ENCODE results near the gene EFCAB7. TPM values are rescaled to one million over a fixed set of nuclear protein-coding genes. Genes with fewer than 3 reads are reported as not detected.

The EFCAB7 gene
- total RNA-seq, 2 experiments from 2014 or later: 5.7 to 8.9 TPM

DNA sequence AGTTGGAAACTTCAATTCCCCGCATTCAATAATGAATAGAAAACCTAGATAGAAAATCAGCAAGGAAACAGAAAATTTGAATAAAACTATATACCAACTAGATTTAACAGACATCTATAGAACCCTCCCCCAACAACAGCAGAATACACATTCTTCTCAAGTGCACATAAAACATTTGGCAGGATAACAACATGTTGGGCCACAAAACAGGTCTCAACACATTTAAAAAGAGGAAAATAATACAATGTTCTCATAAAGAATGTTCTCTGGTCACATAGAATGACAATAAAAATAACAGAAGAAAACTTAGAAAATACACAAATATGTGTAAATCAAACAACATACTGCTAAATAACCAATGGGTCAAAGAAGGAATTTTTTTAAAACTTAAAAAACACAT lies 25.2 kb upstream of the EFCAB7 start:
- Mint-ChIP-seq H3K27ac (no peak overlapping the region), H3K4me3 (no peak overlapping the region), H3K27me3 (no peaks in the 10 kb centered on the region), H3K36me3 (ENCODE audit: low read depth) (peaks cover 20% of the 10 kb centered on the region), H3K9me3 (no peaks in the 10 kb centered on the region), H3K4me1 (ENCODE audit: low read depth) (no peaks in the 10 kb centered on the region)
- POLR2A ChIA-PET: no interaction called here
- intact Hi-C loops (cut with DNase I, micrococcal nuclease): no loop called here
- CTCF ChIA-PET: no interaction called here
- ATAC-seq (ENCODE audit: poor library complexity): no peak
- no peaks in the 10 kb centered on the region for H3K27me3 ChIP-seq (ENCODE audit: control insufficient read depth in 1 of 2, insufficient read depth in 2 of 2, low read length in 2 of 2)
- no peak overlapping the region for H3K4me3 ChIP-seq (ENCODE audit: low read length)
- no peaks in the 10 kb centered on the region for H3K36me3 ChIP-seq (ENCODE audit: insufficient read depth, low read length)
- H3K4me1 ChIP-seq (ENCODE audit: insufficient read depth, low read length): no peaks in the 10 kb centered on the region
- TF ChIP-seq CTCF (IDR thresholded peaks at IDR 0.05): no peak
- DNase-seq: no peak
- no peak overlapping the region for H3K27ac ChIP-seq (ENCODE audit: low read depth in 1 of 2, low read length in 2 of 2)
- peaks cover 0 to 5% of the 10 kb centered on the region in 2 experiments for H3K9me3 ChIP-seq (ENCODE audit: control insufficient read depth in 1 of 2, insufficient read depth in 1 of 2, low read length in 2 of 2)

GRCh38 chr1:63501256-63501655 lies 22.1 kb upstream of the EFCAB7 start:
- peaks cover 20% of the 10 kb centered on the region for H3K36me3 Mint-ChIP-seq (ENCODE audit: low read depth)
- intact Hi-C loops (cut with DNase I, micrococcal nuclease): no loop called here
- no peak for TF ChIP-seq CTCF (IDR thresholded peaks at IDR 0.05)
- Histone ChIP-seq H3K4me3 (ENCODE audit: low read length) (no peak overlapping the region), H3K36me3 (ENCODE audit: insufficient read depth, low read length) (no peaks in the 10 kb centered on the region), H3K4me1 (ENCODE audit: insufficient read depth, low read length) (no peaks in the 10 kb centered on the region), H3K27ac (ENCODE audit: low read depth in 1 of 2, low read length in 2 of 2) (no peak overlapping the region), H3K27me3 (ENCODE audit: control insufficient read depth in 1 of 2, insufficient read depth in 2 of 2, low read length in 2 of 2) (no peaks in the 10 kb centered on the region), H3K9me3 (ENCODE audit: control insufficient read depth in 1 of 2, insufficient read depth in 1 of 2, low read length in 2 of 2) (peaks cover 0 to 5% of the 10 kb centered on the region in 2 experiments)
- no peak overlapping the region for H3K4me3 Mint-ChIP-seq
- CTCF ChIA-PET: no interaction called here
- H3K9me3 Mint-ChIP-seq: no peaks in the 10 kb centered on the region
- POLR2A ChIA-PET: no interaction called here
- no peak for ATAC-seq (ENCODE audit: poor library complexity)
- no peaks in the 10 kb centered on the region for H3K27me3 Mint-ChIP-seq
- no peak overlapping the region for H3K27ac Mint-ChIP-seq
- no peaks in the 10 kb centered on the region for H3K4me1 Mint-ChIP-seq (ENCODE audit: low read depth)
- no peak for DNase-seq

DNA sequence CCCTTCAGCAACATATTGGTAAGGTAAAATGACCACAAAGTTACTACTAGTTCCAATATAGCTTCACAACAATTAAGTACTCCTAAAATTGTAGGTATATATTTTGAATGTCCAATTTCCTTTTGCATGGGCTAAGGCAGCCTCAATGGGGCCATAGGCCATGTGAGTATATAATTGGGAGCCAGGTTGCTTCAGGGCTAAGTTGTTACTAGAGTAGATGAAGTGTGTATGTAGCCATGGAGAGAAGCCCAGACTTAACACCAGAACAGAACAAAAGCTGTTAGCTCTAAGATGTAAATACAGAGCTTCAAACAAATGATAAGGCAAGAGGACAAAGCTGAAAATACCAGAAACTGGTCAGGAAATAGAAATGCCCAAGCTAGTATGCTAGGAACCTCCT lies 16.5 kb upstream of the EFCAB7 start:
- no peaks in the 10 kb centered on the region for H3K27me3 ChIP-seq (ENCODE audit: control insufficient read depth in 1 of 2, insufficient read depth in 2 of 2, low read length in 2 of 2)
- no peak overlapping the region for H3K27ac Mint-ChIP-seq
- TF ChIP-seq CTCF (IDR thresholded peaks at IDR 0.05): no peak
- H3K9me3 Mint-ChIP-seq: no peaks in the 10 kb centered on the region
- H3K27ac ChIP-seq (ENCODE audit: low read depth in 1 of 2, low read length in 2 of 2): no peak overlapping the region
- intact Hi-C loops (cut with DNase I, micrococcal nuclease): no loop called here
- ChIA-PET CTCF (interaction anchor here (1.0 kb wide), 1 partner anchor 20 kb away, joined by 3 read pairs; no protein-coding TSS in a partner anchor), POLR2A (interaction anchor here (0.8 kb wide), 1 partner anchor 31 kb away, joined by 3 read pairs; no protein-coding TSS in a partner anchor)
- no peaks in the 10 kb centered on the region for H3K9me3 ChIP-seq (ENCODE audit: control insufficient read depth in 1 of 2, insufficient read depth in 1 of 2, low read length in 2 of 2)
- H3K36me3 Mint-ChIP-seq (ENCODE audit: low read depth): peaks cover 11% of the 10 kb centered on the region
- no peaks in the 10 kb centered on the region for H3K27me3 Mint-ChIP-seq
- no peaks in the 10 kb centered on the region for H3K4me1 ChIP-seq (ENCODE audit: insufficient read depth, low read length)
- no peak overlapping the region for H3K4me3 Mint-ChIP-seq
- H3K4me1 Mint-ChIP-seq (ENCODE audit: low read depth): no peaks in the 10 kb centered on the region
- peaks cover 6% of the 10 kb centered on the region for H3K36me3 ChIP-seq (ENCODE audit: insufficient read depth, low read length)
- ATAC-seq (ENCODE audit: poor library complexity) (no peak), DNase-seq (no peak)
- no peak overlapping the region for H3K4me3 ChIP-seq (ENCODE audit: low read length)

Measured in CD4-positive, alpha-beta T cell (primary cell).